Measurements from ENCODE around the gene USP17L20.
"Not testable (repeated sequence)": the region's sequence is repeated elsewhere in the genome, so short reads cannot be mapped to it uniquely, and the experiment has no call there.

The USP17L20 gene

GRCh38 chr4:9257824-9258223 is at the start of gene USP17L20:
Gene USP17L20 (plus strand): TSS chr4:9258124. CDS start chr4:9258124, 0 bp downstream.
- not testable (repeated sequence) for H3K4me3 Mint-ChIP-seq; H3K9me3 Mint-ChIP-seq; H3K27me3 Mint-ChIP-seq; H3K36me3 Mint-ChIP-seq (ENCODE audit: low read depth); H3K27ac Mint-ChIP-seq; H3K4me1 Mint-ChIP-seq (ENCODE audit: low read depth)

GRCh38 chr4:9210357-9210756 is 47.6 kb upstream of the USP17L20 start, which contains the start of gene USP17L10:
Gene USP17L10 (plus strand): TSS chr4:9210657. CDS start chr4:9210657, 0 bp downstream.
- H3K4me3 Mint-ChIP-seq; H3K36me3 Mint-ChIP-seq (ENCODE audit: low read depth); H3K4me1 Mint-ChIP-seq (ENCODE audit: low read depth); H3K9me3 Mint-ChIP-seq; H3K27ac Mint-ChIP-seq; H3K27me3 Mint-ChIP-seq: not testable (repeated sequence)

- H3K36me3 Mint-ChIP-seq (ENCODE audit: low read depth); H3K9me3 Mint-ChIP-seq; H3K27ac Mint-ChIP-seq; H3K4me3 Mint-ChIP-seq; H3K4me1 Mint-ChIP-seq (ENCODE audit: low read depth); H3K27me3 Mint-ChIP-seq: not testable (repeated sequence)
These were observed 43.2 kb upstream of the USP17L20 start for GRCh38 chr4:9214701-9215100.

- H3K9me3 Mint-ChIP-seq, H3K27me3 Mint-ChIP-seq: not testable (repeated sequence)
These were observed 42.8 kb upstream of the USP17L20 start, which contains the start of gene USP17L11 for GRCh38 chr4:9215105-9215504. Gene USP17L11 (plus strand): TSS chr4:9215405. CDS start chr4:9215405, 0 bp downstream.

GRCh38 chr4:9219852-9220251 is 38.1 kb upstream of the USP17L20 start, which contains the start of gene USP17L12:
Gene USP17L12 (plus strand): TSS chr4:9220152. CDS start chr4:9220152, 0 bp downstream.
- not testable (repeated sequence) for H3K9me3 Mint-ChIP-seq; H3K27ac Mint-ChIP-seq; H3K36me3 Mint-ChIP-seq (ENCODE audit: low read depth); H3K4me1 Mint-ChIP-seq (ENCODE audit: low read depth); H3K4me3 Mint-ChIP-seq; H3K27me3 Mint-ChIP-seq

More at GRCh38 chr4:9215105-9215504, 42.8 kb upstream of the USP17L20 start, which contains the start of gene USP17L11:
- not testable (repeated sequence) for H3K36me3 Mint-ChIP-seq (ENCODE audit: low read depth); H3K27ac Mint-ChIP-seq; H3K4me1 Mint-ChIP-seq (ENCODE audit: low read depth); H3K4me3 Mint-ChIP-seq

GRCh38 chr4:9224596-9224995 is 33.3 kb upstream of the USP17L20 start, which contains the start of gene USP17L13:
Gene USP17L13 (plus strand): TSS chr4:9224896. CDS start chr4:9224896, 0 bp downstream.
- H3K27me3 Mint-ChIP-seq; H3K4me3 Mint-ChIP-seq; H3K27ac Mint-ChIP-seq; H3K36me3 Mint-ChIP-seq (ENCODE audit: low read depth); H3K9me3 Mint-ChIP-seq; H3K4me1 Mint-ChIP-seq (ENCODE audit: low read depth): not testable (repeated sequence)

- H3K36me3 Mint-ChIP-seq (ENCODE audit: low read depth); H3K27me3 Mint-ChIP-seq; H3K4me1 Mint-ChIP-seq (ENCODE audit: low read depth); H3K27ac Mint-ChIP-seq; H3K9me3 Mint-ChIP-seq; H3K4me3 Mint-ChIP-seq: not testable (repeated sequence)
These were observed 27.7 kb upstream of the USP17L20 start for GRCh38 chr4:9230249-9230648.

GRCh38 chr4:9234085-9234484 is 23.8 kb upstream of the USP17L20 start, which contains the start of gene USP17L15:
Gene USP17L15 (plus strand): TSS chr4:9234385. CDS start chr4:9234385, 0 bp downstream.
- H3K36me3 Mint-ChIP-seq (ENCODE audit: low read depth); H3K4me3 Mint-ChIP-seq; H3K27ac Mint-ChIP-seq; H3K9me3 Mint-ChIP-seq; H3K4me1 Mint-ChIP-seq (ENCODE audit: low read depth); H3K27me3 Mint-ChIP-seq: not testable (repeated sequence)

GRCh38 chr4:9238461-9238860 is 19.5 kb upstream of the USP17L20 start:
- H3K27me3 Mint-ChIP-seq; H3K27ac Mint-ChIP-seq; H3K9me3 Mint-ChIP-seq; H3K4me1 Mint-ChIP-seq (ENCODE audit: low read depth); H3K36me3 Mint-ChIP-seq (ENCODE audit: low read depth); H3K4me3 Mint-ChIP-seq: not testable (repeated sequence)

GRCh38 chr4:9243579-9243978 is 14.3 kb upstream of the USP17L20 start, which contains the start of gene USP17L17:
Gene USP17L17 (plus strand): TSS chr4:9243879. CDS start chr4:9243879, 0 bp downstream.
- H3K4me3 Mint-ChIP-seq; H3K27me3 Mint-ChIP-seq; H3K4me1 Mint-ChIP-seq (ENCODE audit: low read depth); H3K27ac Mint-ChIP-seq; H3K36me3 Mint-ChIP-seq (ENCODE audit: low read depth); H3K9me3 Mint-ChIP-seq: not testable (repeated sequence)

- H3K4me3 Mint-ChIP-seq; H3K27me3 Mint-ChIP-seq; H3K36me3 Mint-ChIP-seq (ENCODE audit: low read depth); H3K27ac Mint-ChIP-seq; H3K4me1 Mint-ChIP-seq (ENCODE audit: low read depth); H3K9me3 Mint-ChIP-seq: not testable (repeated sequence)
These were observed 9.8 kb upstream of the USP17L20 start, which contains the start of gene USP17L18 for GRCh38 chr4:9247953-9248680. Gene USP17L18 (plus strand): TSS chr4:9248630. CDS start chr4:9248630, 0 bp downstream.

GRCh38 chr4:9253078-9253477 is 4.8 kb upstream of the USP17L20 start, which contains the start of gene USP17L19:
Gene USP17L19 (plus strand): TSS chr4:9253378. CDS start chr4:9253378, 0 bp downstream.
- not testable (repeated sequence) for H3K4me1 Mint-ChIP-seq (ENCODE audit: low read depth); H3K36me3 Mint-ChIP-seq (ENCODE audit: low read depth); H3K9me3 Mint-ChIP-seq; H3K4me3 Mint-ChIP-seq; H3K27me3 Mint-ChIP-seq; H3K27ac Mint-ChIP-seq

- not testable (repeated sequence) for H3K36me3 Mint-ChIP-seq (ENCODE audit: low read depth); H3K4me3 Mint-ChIP-seq; H3K4me1 Mint-ChIP-seq (ENCODE audit: low read depth); H3K9me3 Mint-ChIP-seq; H3K27ac Mint-ChIP-seq; H3K27me3 Mint-ChIP-seq
These were observed 4.6 kb downstream of the USP17L20 start, which contains the start of gene USP17L21 for GRCh38 chr4:9262572-9262971. Gene USP17L21 (plus strand): TSS chr4:9262872. CDS start chr4:9262872, 0 bp downstream.

- not testable (repeated sequence) for H3K4me1 Mint-ChIP-seq (ENCODE audit: low read depth); H3K27ac Mint-ChIP-seq; H3K36me3 Mint-ChIP-seq (ENCODE audit: low read depth); H3K9me3 Mint-ChIP-seq; H3K27me3 Mint-ChIP-seq; H3K4me3 Mint-ChIP-seq
These were observed 9.4 kb downstream of the USP17L20 start, which contains the start of gene USP17L22 for GRCh38 chr4:9267319-9267718. Gene USP17L22 (plus strand): TSS chr4:9267619. CDS start chr4:9267619, 0 bp downstream.

GRCh38 chr4:9271719-9272118 is 13.8 kb downstream of the USP17L20 start:
- H3K4me1 Mint-ChIP-seq (ENCODE audit: low read depth); H3K9me3 Mint-ChIP-seq; H3K27ac Mint-ChIP-seq; H3K27me3 Mint-ChIP-seq; H3K4me3 Mint-ChIP-seq; H3K36me3 Mint-ChIP-seq (ENCODE audit: low read depth): not testable (repeated sequence)
